H1 (cell line): ENCODE measurements around the gene AFF1. TPM values are rescaled to one million over a fixed set of nuclear protein-coding genes. Genes with fewer than 3 reads are reported as not detected.

Source experiments
- CTCF ChIA-PET: fragments of 300-600 bp; sonication (Branson Sonifier 250); formaldehyde crosslinking; loops from one replicate; lab custom pipeline; 2021; ENCODE audit not compliant: partially characterized antibody; lab: Charles Lee
- POLR2A ChIA-PET: fragments of 300-600 bp; sonication (Branson Sonifier 250); formaldehyde crosslinking; loops from one replicate; lab custom pipeline; 2021; ENCODE audit warnings: inconsistent platforms; ENCODE audit not compliant: partially characterized antibody; lab: Charles Lee
- DNase-seq, 2 experiments: peaks; one replicate each; pipeline versions ENCODE4 v3.0.0 to v3.0.0-alpha.2; 2010 to 2022; ENCODE audit warnings: low spot score in 2 of 2, low read depth in 1 of 2, mixed read lengths in 1 of 2
- FAIRE-seq: peaks from 2 replicates; lab custom pipeline; 2011; peaks lifted over from hg19 to GRCh38; lab: Jason Lieb, UNC
- H2AFZ ChIP-seq: 2 replicates; pipeline ENCODE4 v1.8.1; 2012; ENCODE audit warnings: low read length, inconsistent platforms
- H2AK5ac ChIP-seq: 2 replicates; pipeline ENCODE4 v1.6.1; 2013; ENCODE audit warnings: low read depth, low read length
- H2BK120ac ChIP-seq: replicated peaks from 2 replicates; pipeline ENCODE3; 2013; ENCODE audit warnings: low read depth, low read length, inconsistent platforms
- H2BK12ac ChIP-seq: 2 replicates; pipeline ENCODE4 v1.6.1; 2013; ENCODE audit warnings: low read depth, low read length
- H2BK15ac ChIP-seq: 2 replicates; pipeline ENCODE4 v1.6.1; 2013; ENCODE audit warnings: low read length
- H2BK20ac ChIP-seq: 2 replicates; pipeline ENCODE4 v1.6.1; 2013; ENCODE audit warnings: low read length
- H2BK5ac ChIP-seq: 2 replicates; pipeline ENCODE4 v1.6.1; 2013; ENCODE audit warnings: low read depth, low read length
- H3K14ac ChIP-seq: 2 replicates; pipeline ENCODE4 v1.6.1; 2013; ENCODE audit warnings: inconsistent platforms; ENCODE audit not compliant: insufficient read length
- H3K18ac ChIP-seq: 2 replicates; pipeline ENCODE4 v1.6.1; 2013; ENCODE audit warnings: low read length; ENCODE audit errors: extremely low read depth
- H3K23ac ChIP-seq: 2 replicates; pipeline ENCODE4 v1.6.1; 2013; ENCODE audit warnings: inconsistent platforms; ENCODE audit not compliant: insufficient read length
- H3K23me2 ChIP-seq: 2 replicates; pipeline ENCODE4 v1.6.1; 2013; ENCODE audit warnings: low read depth, low read length
- H3K27ac ChIP-seq: 2 replicates; pipeline ENCODE4 v1.6.1; 2011; ENCODE audit warnings: low read depth, low read length, inconsistent platforms
- H3K27me3 ChIP-seq, 4 experiments: replicated peaks in 1 of 4; 1 replicate in 1 of 4; 2 replicates in 3 of 4; pipeline versions ENCODE4 v1.6.1 to v1.8.1; 2011 to 2013; ENCODE audit warnings: low read length in 3 of 4, mild to moderate bottlenecking in 3 of 4, inconsistent platforms in 2 of 4, mixed read lengths in 2 of 4, moderate library complexity in 1 of 4; ENCODE audit not compliant: control insufficient read depth in 3 of 4, insufficient read depth in 3 of 4; ENCODE audit errors: extremely low read depth in 1 of 4
- H3K36me3 ChIP-seq, 4 experiments: 2 replicates each; pipeline versions ENCODE4 v1.6.1 to v1.8.1; 2011 to 2013; ENCODE audit warnings: mild to moderate bottlenecking in 4 of 4, low read length in 3 of 4, moderate library complexity in 2 of 4, control low read depth in 1 of 4, inconsistent platforms in 1 of 4; ENCODE audit not compliant: insufficient read depth in 4 of 4, control insufficient read depth in 2 of 4
- H3K4ac ChIP-seq: replicated peaks from 2 replicates; pipeline ENCODE3; 2013; ENCODE audit warnings: low read length, low read depth, mixed read lengths, inconsistent platforms; ENCODE audit not compliant: insufficient read length
- H3K4me1 ChIP-seq, 4 experiments: replicated peaks in 1 of 4; 1 replicate in 1 of 4; 2 replicates in 3 of 4; pipeline versions ENCODE4 v1.6.1 to v1.8.1; 2011 to 2013; ENCODE audit warnings: low read length in 3 of 4, inconsistent platforms in 2 of 4, mixed read lengths in 1 of 4; ENCODE audit not compliant: insufficient read depth in 4 of 4, control insufficient read depth in 3 of 4
- H3K4me2 ChIP-seq, 2 experiments: 2 replicates each; pipeline versions ENCODE4 v1.6.1 to v1.8.1; 2011 to 2013; ENCODE audit warnings: low read depth in 2 of 2, low read length in 2 of 2, control low read depth in 1 of 2, inconsistent platforms in 1 of 2, mild to moderate bottlenecking in 1 of 2; ENCODE audit not compliant: insufficient read depth in 1 of 2
- H3K4me3 ChIP-seq, 4 experiments: fragments of 200-600, 300-600 bp in 1 of 4; sonication (generic), shearing (Covaris generic), sonication (Bioruptor Twin) in 1 of 4; 2 replicates each; pipeline versions ENCODE4 v1.5.1 to v1.8.1; 2011 to 2016; ENCODE audit warnings: low read length in 4 of 4, low read depth in 3 of 4, control low read depth in 2 of 4, inconsistent platforms in 2 of 4, mild to moderate bottlenecking in 2 of 4, mixed read lengths in 1 of 4, moderate library complexity in 1 of 4; ENCODE audit not compliant: insufficient read depth in 2 of 4; ENCODE audit errors: extremely low read depth in 1 of 4
- H3K56ac ChIP-seq: replicated peaks from 2 replicates; pipeline ENCODE3; 2013; ENCODE audit warnings: low read depth, mild to moderate bottlenecking, mixed read lengths, low read length, inconsistent platforms; ENCODE audit not compliant: insufficient read length
- H3K79me1 ChIP-seq: 2 replicates; pipeline ENCODE4 v1.6.1; 2013; ENCODE audit warnings: low read depth, low read length, control low read depth
- H3K79me2 ChIP-seq, 2 experiments: 2 replicates each; pipeline versions ENCODE4 v1.6.1 to v1.8.1; 2012 to 2013; ENCODE audit warnings: low read length in 2 of 2, mild to moderate bottlenecking in 2 of 2, inconsistent platforms in 1 of 2; ENCODE audit not compliant: insufficient read depth in 2 of 2, control insufficient read depth in 1 of 2
- H3K9ac ChIP-seq, 4 experiments: replicated peaks in 1 of 4; 1 replicate in 1 of 4; 2 replicates in 3 of 4; pipeline versions ENCODE4 v1.6.1 to v1.8.1; 2011 to 2013; ENCODE audit warnings: low read depth in 3 of 4, low read length in 3 of 4, control low read depth in 2 of 4, mild to moderate bottlenecking in 2 of 4, moderate library complexity in 2 of 4, inconsistent platforms in 1 of 4; ENCODE audit errors: extremely low read depth in 1 of 4
- H3K9me3 ChIP-seq, 2 experiments: 2 replicates each; pipeline versions ENCODE4 v1.6.1 to v1.8.1; 2012 to 2013; ENCODE audit warnings: mild to moderate bottlenecking in 2 of 2, moderate library complexity in 2 of 2, control low read depth in 1 of 2, inconsistent platforms in 1 of 2, low read depth in 1 of 2, low read length in 1 of 2, mixed read lengths in 1 of 2; ENCODE audit not compliant: insufficient read depth in 2 of 2
- H4K20me1 ChIP-seq, 2 experiments: replicated peaks in 1 of 2; 2 replicates each; pipeline versions ENCODE3 to v1.8.1; 2011 to 2013; ENCODE audit warnings: inconsistent platforms in 2 of 2, low read length in 2 of 2, mild to moderate bottlenecking in 1 of 2; ENCODE audit not compliant: insufficient read depth in 2 of 2, control insufficient read depth in 1 of 2
- H4K5ac ChIP-seq: 2 replicates; pipeline ENCODE4 v1.6.1; 2013; ENCODE audit warnings: low read length, low read depth, mixed read lengths, inconsistent platforms; ENCODE audit not compliant: insufficient read length
- H4K8ac ChIP-seq: 2 replicates; pipeline ENCODE4 v1.8.0; 2013; ENCODE audit warnings: mild to moderate bottlenecking, moderate library complexity, low read length, inconsistent platforms; ENCODE audit not compliant: insufficient read depth; ENCODE audit errors: extremely low read depth
- H4K91ac ChIP-seq: replicated peaks from 2 replicates; pipeline ENCODE3; 2013; ENCODE audit warnings: low read length, mixed read lengths, inconsistent platforms; ENCODE audit not compliant: insufficient read length
- ASH2L ChIP-seq: fragments of 200-600, 300-600 bp; sonication (generic); IDR thresholded peaks from one replicate; pipeline ENCODE4 v1.7.1; 2017; ENCODE audit warnings: low read length
- BRCA1 ChIP-seq: IDR thresholded peaks from 2 replicates; pipeline ENCODE4 v1.6.1; 2012; ENCODE audit warnings: low read depth, low read length, improper control_type of control experiment
- CBX8 ChIP-seq: fragments of 300-800, 300-1000 bp; sonication (generic); IDR thresholded peaks from 2 replicates; pipeline ENCODE4 v1.7.1; 2016; ENCODE audit warnings: low read depth, low read length, borderline replicate concordance
- CEBPB ChIP-seq: IDR thresholded peaks from 2 replicates; pipeline ENCODE4 v1.6.1; 2012; ENCODE audit warnings: low read depth, low read length
- EGR1 ChIP-seq: IDR thresholded peaks from 2 replicates; pipeline ENCODE4 v1.6.1; 2011; ENCODE audit warnings: low read depth, low read length, borderline replicate concordance
- EP300 ChIP-seq, 2 experiments: IDR thresholded peaks; 1 replicate in 1 of 2; 2 replicates in 1 of 2; pipeline ENCODE4 v1.6.1; 2011 to 2012; ENCODE audit warnings: low read depth in 2 of 2, low read length in 2 of 2, mild to moderate bottlenecking in 2 of 2, borderline replicate concordance in 1 of 2, inconsistent platforms in 1 of 2, moderate library complexity in 1 of 2
- JUN ChIP-seq: IDR thresholded peaks from 2 replicates; pipeline ENCODE4 v1.6.1; 2011; ENCODE audit warnings: low read depth, mild to moderate bottlenecking, improper control_type of control experiment, low read length
- KDM5A ChIP-seq: fragments of 200-600 bp; IDR thresholded peaks from 2 replicates; pipeline ENCODE4 v1.7.1; 2012; ENCODE audit warnings: mild to moderate bottlenecking, low read length, inconsistent platforms, mixed read lengths
- PHF8 ChIP-seq: fragments of 200-600 bp; sonication (generic); conservative IDR thresholded peaks from 2 replicates; pipeline ENCODE4 v1.7.1; 2012; ENCODE audit warnings: low read depth, mild to moderate bottlenecking, inconsistent platforms, low read length, moderate library complexity
- POLR2AphosphoS5 ChIP-seq: IDR thresholded peaks from 2 replicates; pipeline ENCODE4 v1.6.1; 2011; ENCODE audit warnings: low read depth, low read length
- POU5F1 ChIP-seq: IDR thresholded peaks from 2 replicates; pipeline ENCODE4 v1.6.1; 2011; ENCODE audit warnings: low read depth, mild to moderate bottlenecking, low read length, moderate library complexity
- RFX5 ChIP-seq: IDR thresholded peaks from 2 replicates; pipeline ENCODE4 v1.6.1; 2011; ENCODE audit warnings: low read depth, low read length, improper control_type of control experiment, borderline replicate concordance
- SIN3A ChIP-seq, 2 experiments: IDR thresholded peaks in 1 of 2; conservative IDR thresholded peaks in 1 of 2; 2 replicates each; pipeline ENCODE4 v1.6.1; 2011 to 2012; ENCODE audit warnings: low read length in 2 of 2, improper control_type of control experiment in 1 of 2, low read depth in 1 of 2, mild to moderate bottlenecking in 1 of 2
- SP4 ChIP-seq: IDR thresholded peaks from 2 replicates; pipeline ENCODE4 v1.6.1; 2012; ENCODE audit warnings: low read length, inconsistent platforms
- TEAD4 ChIP-seq: IDR thresholded peaks from 2 replicates; pipeline ENCODE4 v1.6.1; 2012; ENCODE audit warnings: low read depth, low read length, inconsistent platforms, mixed read lengths
- WGBS, 2 experiments: shearing (Covaris generic) in 1 of 2; methylation state at CpG; one replicate each; pipeline versions ENCODE4 v1.1.6 to v1.1.7; 2013 to 2015; ENCODE audit warnings: low lambda C conversion rate in 2 of 2, mixed read lengths in 2 of 2, inconsistent platforms in 1 of 2, low coverage in 1 of 2, missing lambda C conversion rate in 1 of 2; ENCODE audit not compliant: insufficient replicate concordance in 2 of 2, insufficient coverage in 1 of 2, insufficient read length in 1 of 2; ENCODE audit errors: extremely low coverage in 1 of 2, missing lambda C conversion rate in 1 of 2; 5-methylcytosine and 5-hydroxymethylcytosine counted together
- polyA plus RNA-seq, 7 experiments: library from polyadenylated mRNA; depleted of rRNA in 3 of 7; stranded (reverse) in 5 of 7; unstranded in 2 of 7; fragments of >200 nt in 5 of 7; fragments of 200-250 nt in 2 of 7; gene quantifications; 1 replicate in 5 of 7; 2 replicates in 1 of 7; 4 replicates in 1 of 7; pipeline versions ENCODE4 v1.2.1 to v1.2.3, GENCODE V29; 2011 to 2013; ENCODE audit warnings: missing spikeins in 2 of 7, mixed read lengths in 2 of 7
- total RNA-seq: library from RNA; stranded (reverse); fragmentation: NEBNext Ultra II Directional; extraction: Animal tissue kit (Norgen Biotek cat#: 25700); gene quantifications from 2 replicates; pipeline ENCODE4 v1.2.1, GENCODE V29; 2021

The AFF1 gene
- total and polyA plus RNA-seq, 2 of the 8 experiments (the other 6 are each of a cell fraction or from before 2014, with no cell fraction given) = 14.8 to 85.5 TPM

- Histone ChIP-seq H4K8ac (no peak overlapping the region), H3K23me2 (no peaks in the 10 kb centered on the region), H2BK15ac (no peak overlapping the region), H2BK5ac (no peak overlapping the region), H2BK12ac (no peak overlapping the region), H3K9ac (no peak overlapping the region), H2AFZ (no peak overlapping the region), H3K4me1 (peaks cover 10 to 28% (median 24%) of the 10 kb centered on the region in 4 experiments), H3K4me3 (no peak overlapping the region), H3K27ac (no peak overlapping the region), H3K27me3 (no peaks in the 10 kb centered on the region), H4K91ac (no peak overlapping the region), H3K4ac (no peak overlapping the region), H2AK5ac (peak overlapping the region; percentile 26; the same call in 1 of the 2 replicates), H4K20me1 (peaks cover 0 to 6% of the 10 kb centered on the region in 2 experiments), H3K79me1 (peaks cover 7% of the 10 kb centered on the region), H2BK20ac (no peak overlapping the region), H3K56ac (no peak overlapping the region), H3K79me2 (peaks cover 9 to 90% of the 10 kb centered on the region in 2 experiments; a peak in 3 of 4 replicates), H2BK120ac (no peak overlapping the region), H3K18ac (no peak overlapping the region), H3K23ac (no peak overlapping the region), H3K14ac (no peak overlapping the region), H3K36me3 (peaks cover 0 to 5% (median 0%) of the 10 kb centered on the region in 4 experiments; a peak in 2 of 8 replicates), H3K9me3 (no peaks in the 10 kb centered on the region), H4K5ac (no peak overlapping the region), H3K4me2 (no peak overlapping the region)
- WGBS, 2 experiments = 89% methylated on average over 2 of the region's 2 CpGs; no CpG with 5 or more reads in 1 of the 2 experiments
- FAIRE-seq (no peak), DNase-seq (no peak)
- POLR2A ChIA-PET = interaction anchor here (1.2 to 2.2 kb wide), 3 partner anchors 9 to 33 kb away, joined by 5 to 11 read pairs (median 9); no protein-coding TSS in a partner anchor
- CTCF ChIA-PET = interaction anchor here (1.2 to 2.3 kb wide), 2 partner anchors 23 to 46 kb away, joined by 3 to 9 read pairs; no protein-coding TSS in a partner anchor
- TF ChIP-seq RFX5 = no peak
- no peak for TF ChIP-seq POLR2AphosphoS5
- TF ChIP-seq BRCA1 = no peak
- no peak for TF ChIP-seq TEAD4
- no peak for TF ChIP-seq ASH2L
- TF ChIP-seq POU5F1 = no peak
- TF ChIP-seq JUN = no peak
- no peak for TF ChIP-seq CBX8
- no peak for TF ChIP-seq SP4
- TF ChIP-seq KDM5A = no peak
- no peak for TF ChIP-seq SIN3A (conservative IDR thresholded peaks at IDR 0.05 in 1 of 2, IDR thresholded peaks at IDR 0.05 in 1 of 2; ENCODE audit: low read depth in 1 of 2, low read length in 2 of 2)
- no peak for TF ChIP-seq EGR1
- no peak for TF ChIP-seq CEBPB
- TF ChIP-seq PHF8 = no peak
- TF ChIP-seq EP300 (IDR thresholded peaks at IDR 0.05; ENCODE audit: borderline replicate concordance in 1 of 2, low read depth in 2 of 2, low read length in 2 of 2) = no peak
Observed at GRCh38 chr4:86968547-86968946, 33.7 kb downstream of the AFF1 start.
